Erythroblast (primary cell): ENCODE data around the gene TTC27.

Experiments
- GATA1 ChIP-seq: IDR thresholded peaks from 2 replicates; pipeline ENCODE4 v1.6.1; 2011; ENCODE audit warnings: low read depth, mild to moderate bottlenecking, control low read depth, low read length, moderate library complexity
- POLR2A ChIP-seq: IDR thresholded peaks from 2 replicates; pipeline ENCODE4 v1.6.1; 2011; ENCODE audit warnings: mild to moderate bottlenecking, low read length

DNA sequence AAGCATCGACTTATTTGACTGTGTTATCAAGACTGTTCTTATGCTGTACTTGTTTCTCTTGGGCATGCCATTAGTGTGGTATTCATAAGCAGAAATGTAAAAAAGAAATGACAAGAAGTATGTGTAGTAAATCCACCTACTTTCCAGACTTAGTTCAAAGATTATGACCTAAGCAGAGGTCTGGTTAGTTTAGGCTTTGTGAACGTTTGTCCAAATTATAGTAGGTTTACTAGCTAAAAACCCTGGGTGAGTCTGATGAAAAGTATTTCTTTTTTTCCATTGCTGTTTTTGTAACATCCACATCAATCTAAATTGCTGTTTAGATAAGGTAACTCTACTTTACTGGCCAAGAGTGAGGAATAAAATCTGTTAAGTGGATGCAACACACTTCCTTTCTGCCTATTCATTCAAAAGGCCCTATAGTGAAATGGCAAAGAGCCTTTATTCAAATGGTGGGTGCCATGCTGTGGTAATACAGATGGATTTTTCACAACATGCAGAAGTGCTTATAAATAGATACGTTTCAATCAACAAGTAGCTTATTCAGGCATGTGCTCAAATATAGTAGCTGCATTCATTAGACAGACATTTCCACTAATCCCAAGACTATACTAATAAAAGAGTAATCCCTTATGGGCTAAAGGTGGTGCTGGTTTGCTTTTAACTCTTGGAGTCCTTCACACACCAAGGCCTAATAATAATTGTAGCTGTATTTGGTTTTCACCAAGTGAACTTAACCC lies 196.4 kb downstream of the TTC27 start:
- TF ChIP-seq POLR2A (no peak), GATA1 (no peak)
